Renal cortex interstitium (tissue), 11 donors: ENCODE data around the gene MORF4L2. TPM values are rescaled to one million over a fixed set of nuclear protein-coding genes. Genes with fewer than 3 reads are reported as not detected.
"Not testable (repeated sequence)": the region's sequence is repeated elsewhere in the genome, so short reads cannot be mapped to it uniquely, and the experiment has no call there.

Source experiments
- DNase-seq, 11 donors: peaks; one replicate each; pipeline ENCODE4 v3.0.0-alpha.2; 2013; ENCODE audit warnings: low read depth in 9 of 11, low spot score in 4 of 11; ENCODE audit errors: extremely low read depth in 1 of 11
- polyA plus RNA-seq, 3 donors: library from polyadenylated mRNA; unstranded; fragments of 120-200 nt; gene quantifications; one replicate each; pipeline ENCODE4 v1.2.1, GENCODE V29; 2013; ENCODE audit not compliant: insufficient read length in 3 of 3

The MORF4L2 gene
- polyA plus RNA-seq, 3 donors, result 307 to 357 (median 325) TPM

- DNase-seq, result no peak
Observed at GRCh38 chrX:103658681-103659433, 27.6 kb downstream of the MORF4L2 start.

GRCh38 chrX:103657066-103657465 is 29.4 kb downstream of the MORF4L2 start:
- not testable (repeated sequence) for DNase-seq

GRCh38 chrX:103656617-103657016 is 29.9 kb downstream of the MORF4L2 start:
- no peak for DNase-seq

DNA sequence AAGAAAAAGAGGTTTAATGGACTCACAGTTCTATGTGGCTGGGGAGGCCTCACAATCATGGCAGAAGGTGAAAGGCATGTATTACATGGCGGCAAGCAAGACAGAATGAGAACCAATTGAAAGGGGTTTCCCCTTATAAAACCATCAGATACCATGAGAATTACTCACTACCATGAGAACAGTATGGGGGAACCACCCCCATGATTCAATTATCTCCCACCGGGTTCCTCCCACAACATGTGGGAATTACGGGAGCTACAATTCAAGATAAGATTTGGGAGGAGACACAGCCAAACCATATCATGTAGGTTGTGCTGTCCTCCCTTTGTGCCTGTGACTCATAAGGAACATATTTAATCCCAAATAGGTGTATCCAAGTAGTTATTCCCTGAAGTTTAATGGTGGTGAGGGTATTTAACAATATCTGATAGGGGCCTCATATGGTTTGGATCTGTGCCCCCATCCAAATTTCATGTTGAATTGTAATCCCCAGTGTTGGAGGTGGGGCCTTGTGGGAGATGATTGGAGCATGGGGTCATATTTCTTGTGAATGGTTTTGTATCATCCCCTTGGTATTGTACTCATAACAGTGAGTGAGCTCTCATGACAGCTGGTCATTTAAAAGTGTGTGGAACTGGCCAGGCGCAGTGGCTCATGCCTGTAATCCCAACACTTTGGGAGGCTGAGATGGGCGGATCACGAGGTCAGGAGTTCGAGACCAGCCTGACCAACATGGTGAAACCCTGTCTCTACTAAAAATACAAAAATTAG is 31.1 kb downstream of the MORF4L2 start:
- not testable (repeated sequence) for DNase-seq

DNA sequence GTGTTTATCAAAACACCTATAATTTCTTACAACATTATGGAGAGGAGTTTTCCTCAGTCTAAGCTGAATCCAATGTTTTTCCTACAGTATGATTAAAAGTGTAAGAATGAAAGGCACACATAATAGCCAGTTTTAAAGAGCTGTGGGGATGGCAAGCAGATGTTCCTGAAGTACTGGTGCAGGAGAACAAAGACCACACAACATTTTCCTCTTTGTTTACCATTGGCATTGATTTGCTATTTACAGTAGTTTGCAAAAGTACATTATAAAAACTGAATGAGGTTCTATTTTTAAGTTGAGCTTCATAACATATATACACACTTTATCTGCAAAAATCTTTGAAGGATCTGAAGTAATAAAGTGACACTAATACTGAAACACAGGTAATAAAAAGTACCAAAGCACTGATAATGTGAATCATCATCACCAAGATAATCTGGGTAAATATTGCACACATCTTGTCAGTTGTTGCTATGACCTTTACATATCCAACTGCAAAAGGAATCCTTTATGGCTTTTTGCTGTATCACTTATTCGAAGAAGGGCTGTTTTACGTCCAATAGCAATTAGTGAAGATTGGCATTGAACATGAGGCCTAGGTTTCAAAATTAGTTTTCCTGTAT is 35.2 kb downstream of the MORF4L2 start:
- DNase-seq, result no peak

- DNase-seq, result no peak
Observed at GRCh38 chrX:103647630-103648029, 38.9 kb downstream of the MORF4L2 start.

DNA sequence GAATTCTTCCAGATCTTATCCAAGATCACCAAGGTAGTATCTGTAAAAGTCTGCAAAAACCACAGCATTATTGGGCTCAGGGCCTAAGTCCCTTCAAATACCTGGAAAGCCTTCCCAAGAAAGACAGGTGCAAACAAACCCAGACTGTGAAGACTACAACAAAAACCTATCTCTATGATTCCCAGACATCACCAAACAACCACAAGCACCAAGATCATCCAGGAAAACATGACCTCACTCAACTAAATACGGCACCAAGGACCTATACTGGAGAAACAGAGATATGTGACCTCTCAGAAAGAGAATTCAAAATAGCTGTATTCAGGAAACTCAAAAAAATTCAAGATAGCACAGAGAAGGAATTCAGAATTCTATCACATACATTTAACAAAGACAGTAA is 42.4 kb downstream of the MORF4L2 start:
- no peak for DNase-seq

DNA sequence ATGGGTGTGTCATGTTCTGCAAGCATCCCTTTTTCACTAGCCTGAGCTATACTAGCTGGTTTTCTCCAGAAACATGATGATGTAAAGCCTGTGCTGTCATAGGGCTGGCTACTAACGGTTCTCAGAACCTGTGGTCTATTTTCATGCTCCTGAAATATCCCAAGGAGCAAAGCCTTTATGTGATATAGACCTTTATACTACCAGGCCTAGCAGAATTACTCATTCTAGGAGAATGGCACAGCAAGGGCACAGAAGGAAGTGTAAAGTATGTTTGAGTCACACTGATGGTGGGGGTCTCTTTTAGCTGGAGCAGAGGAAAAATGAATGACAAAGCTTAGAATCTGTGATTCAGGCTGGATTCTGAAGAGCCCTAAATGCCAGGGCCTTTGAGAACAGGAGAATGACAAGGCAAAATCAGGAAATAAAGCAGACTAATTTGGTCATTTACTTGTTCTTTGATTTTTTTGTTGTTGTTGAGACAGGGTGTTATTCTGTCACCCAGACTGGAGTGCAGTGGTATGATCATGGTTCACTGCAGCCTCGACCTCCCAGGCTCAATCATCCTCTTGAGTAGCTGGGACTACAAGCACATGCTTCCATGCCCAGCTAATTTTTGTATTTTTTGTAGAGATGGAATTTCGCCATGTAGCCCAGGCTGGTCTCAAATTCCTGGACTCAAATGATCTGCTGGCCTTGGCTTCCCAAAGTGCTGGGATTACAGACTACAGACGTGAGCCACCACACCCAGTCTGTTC is 45.9 kb downstream of the MORF4L2 start:
- DNase-seq, result no peak

GRCh38 chrX:103638479-103639346 is 47.8 kb downstream of the MORF4L2 start:
- DNase-seq, result peak in 7 of 11 donors; percentile 9 to 27 (median 20)

GRCh38 chrX:103637604-103638338 is 48.7 kb downstream of the MORF4L2 start:
- no peak for DNase-seq

DNA sequence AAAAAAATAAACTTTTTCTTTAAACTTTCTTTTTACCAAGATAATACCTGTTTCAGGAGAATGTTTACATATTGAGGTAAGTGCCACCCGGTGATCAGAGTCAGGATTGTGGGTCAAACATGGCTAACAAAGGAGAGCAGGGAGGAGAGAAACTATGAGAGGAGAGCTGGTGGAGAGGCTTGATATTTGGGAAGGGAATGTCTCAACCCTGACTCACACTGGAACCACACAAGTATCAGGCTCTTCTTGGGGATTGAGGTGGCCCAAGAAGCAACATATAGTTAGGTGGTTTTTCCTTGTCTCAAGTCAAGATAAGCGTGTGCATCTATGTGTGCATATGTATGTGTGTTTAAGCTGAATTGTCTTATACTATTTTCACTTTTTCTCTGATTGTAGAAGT is 51.1 kb downstream of the MORF4L2 start:
- DNase-seq, result no peak

DNA sequence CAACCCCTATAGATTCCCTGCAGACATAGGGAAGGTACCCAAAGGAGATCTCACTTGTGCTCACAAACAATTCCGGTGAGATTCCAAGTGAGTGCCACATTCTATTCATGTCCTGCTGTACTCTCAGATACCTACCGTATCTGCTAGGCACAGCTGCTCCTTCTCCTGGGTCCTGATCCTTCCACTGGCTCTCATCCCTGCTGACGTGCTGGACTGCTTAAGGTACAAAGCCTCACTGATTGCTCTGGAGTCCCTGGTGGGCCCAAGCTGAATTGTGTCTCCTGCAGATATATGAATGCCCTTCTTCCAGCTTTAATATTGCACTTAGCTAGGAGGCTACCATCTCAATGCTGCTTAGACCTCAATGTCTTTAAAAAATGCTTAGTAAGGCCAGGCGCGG is 55.4 kb downstream of the MORF4L2 start:
- DNase-seq, result no peak

DNA sequence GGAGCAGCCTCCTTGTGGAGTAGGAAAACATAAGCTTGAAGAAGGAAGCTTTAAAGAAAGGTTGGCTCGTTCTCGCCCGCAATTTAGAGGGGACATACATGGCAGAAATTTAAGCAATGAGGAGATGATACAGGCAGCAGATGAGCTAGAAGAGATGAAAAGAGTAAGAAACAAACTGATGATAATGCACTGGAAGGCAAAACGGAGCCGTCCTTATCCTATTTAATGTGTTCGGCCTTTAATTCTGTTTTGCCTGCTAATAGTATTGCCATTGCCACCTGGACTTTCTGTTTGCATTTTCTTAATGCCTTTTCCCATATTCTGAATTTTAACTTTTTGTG is 56.4 kb downstream of the MORF4L2 start:
- no peak for DNase-seq

DNA sequence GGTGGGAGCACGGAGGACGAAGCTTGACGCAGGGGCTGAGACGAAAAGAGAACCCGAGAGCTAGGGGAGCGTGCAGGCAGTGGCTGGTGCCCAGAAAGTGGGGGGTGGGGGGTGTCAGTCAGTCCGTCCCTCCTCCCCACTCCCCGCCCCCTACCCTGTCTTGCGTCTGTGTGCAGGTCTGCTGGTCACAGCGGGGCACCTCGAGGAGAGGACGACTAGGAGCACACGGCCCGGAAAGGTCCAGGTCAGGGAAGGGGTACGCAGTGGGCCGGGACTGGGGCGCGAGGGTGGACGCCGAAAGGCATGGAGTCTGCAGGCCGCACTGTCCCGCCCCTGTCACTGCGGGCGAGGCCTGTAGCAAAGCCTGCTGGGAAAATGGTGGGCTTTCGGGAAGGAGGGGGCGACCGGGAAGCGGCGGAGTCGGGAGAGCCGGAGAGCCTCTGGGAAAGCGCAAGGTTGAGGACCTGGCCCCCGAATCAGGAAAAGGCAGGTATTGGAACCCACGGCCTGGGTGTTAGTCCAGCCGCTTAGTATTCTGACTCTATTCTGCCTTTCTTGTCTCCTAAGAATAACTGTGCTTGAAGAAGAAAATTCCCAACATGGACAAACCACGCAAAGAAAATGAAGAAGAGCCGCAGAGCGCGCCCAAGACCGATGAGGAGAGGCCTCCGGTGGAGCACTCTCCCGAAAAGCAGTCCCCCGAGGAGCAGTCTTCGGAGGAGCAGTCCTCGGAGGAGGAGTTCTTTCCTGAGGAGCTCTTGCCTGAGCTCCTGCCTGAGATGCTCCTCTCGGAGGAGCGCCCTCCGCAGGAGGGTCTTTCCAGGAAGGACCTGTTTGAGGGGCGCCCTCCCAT is 57.0 kb downstream of the MORF4L2 start:
- DNase-seq, result peak in 8 of 11 donors; percentile 52 to 71 (median 60)

- peak in 5 of 11 donors; percentile 36 to 49 (median 38) for DNase-seq
Observed at GRCh38 chrX:103628386-103629317, 57.8 kb downstream of the MORF4L2 start, which contains the start of gene TCEAL1. Gene TCEAL1, plus strand, starts transcription at chrX:103628975. Its CDS starts 942 bp downstream, at chrX:103629917.

DNA sequence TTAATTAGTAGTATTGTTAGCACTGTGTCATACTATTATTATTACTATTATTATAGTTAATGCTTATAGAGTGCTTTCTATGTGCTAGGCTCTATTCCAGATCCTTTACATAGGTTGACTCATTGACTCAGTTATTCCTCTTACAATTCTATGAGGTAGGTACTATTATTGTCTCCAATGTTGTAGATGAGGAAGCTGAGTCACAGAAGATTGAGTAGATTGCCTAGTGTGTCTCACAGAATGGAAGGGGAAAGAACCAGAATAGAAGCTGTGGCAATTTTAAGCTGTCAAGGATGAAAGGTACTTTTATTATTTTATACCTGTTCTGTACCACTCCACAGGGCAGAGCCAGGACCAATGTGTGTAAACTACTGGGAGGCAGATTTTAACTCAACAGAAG is 59.6 kb downstream of the MORF4L2 start:
- no peak for DNase-seq
